ENCODE measurements around the gene MRS2.

MRS2 gene

GRCh38 chr6:24356310-24356973 lies 46.3 kb upstream of the MRS2 start:
- no peak for DNase-seq
- Histone ChIP-seq H3K9me3 (replicated peaks; ENCODE audit: insufficient read depth, low read length) (no peaks in the 10 kb centered on the region), H3K27me3 (replicated peaks; ENCODE audit: insufficient read depth, low read length) (no peaks in the 10 kb centered on the region), H2AFZ (ENCODE audit: low read length) (no peak overlapping the region), H3F3A (ENCODE audit: insufficient read depth, low read length) (peaks cover 6% of the 10 kb centered on the region; the same call in 1 of the 2 replicates), H3K9me2 (replicated peaks; ENCODE audit: insufficient read depth, low read length) (no peaks in the 10 kb centered on the region), H3K4me3 (ENCODE audit: low read length) (no peak overlapping the region), H3K4me1 (ENCODE audit: low read length) (peaks cover 8% of the 10 kb centered on the region; the same call in 1 of the 2 replicates), H3K4me2 (ENCODE audit: low read depth, low read length) (no peak overlapping the region), H3K79me2 (ENCODE audit: low read length) (no peaks in the 10 kb centered on the region), H3K36me3 (replicated peaks; ENCODE audit: insufficient read depth, low read length) (no peaks in the 10 kb centered on the region), H3K9ac (ENCODE audit: low read length) (no peak overlapping the region), H4K20me1 (ENCODE audit: insufficient read depth, low read length) (no peaks in the 10 kb centered on the region), H3K27ac (ENCODE audit: low read length) (no peak overlapping the region)
- TF ChIP-seq CTCF (IDR thresholded peaks at IDR 0.05; ENCODE audit: low read length) (no peak), EZH2phosphoT487 (IDR thresholded peaks at IDR 0.05; ENCODE audit: low read length) (no peak), EZH2 (optimal IDR thresholded peaks at IDR 0.05; ENCODE audit: low read depth, low read length) (no peak)

- no peak within 1 kb of the TSS for H3K27ac ChIP-seq (ENCODE audit: low read length)
- no peaks in the 10 kb centered on the region for H3K36me3 ChIP-seq (replicated peaks; ENCODE audit: insufficient read depth, low read length)
- H3K9me2 ChIP-seq (replicated peaks; ENCODE audit: insufficient read depth, low read length), result no peaks in the 10 kb centered on the region
- DNase-seq, result no peak
- H3K79me2 ChIP-seq (ENCODE audit: low read length), result no peaks in the 10 kb centered on the region
- no peaks in the 10 kb centered on the region for H3K27me3 ChIP-seq (replicated peaks; ENCODE audit: insufficient read depth, low read length)
- H2AFZ ChIP-seq (ENCODE audit: low read length), result no peak within 1 kb of the TSS
- no peaks in the 10 kb centered on the region for H4K20me1 ChIP-seq (ENCODE audit: insufficient read depth, low read length)
- no peak within 1 kb of the TSS for H3K4me2 ChIP-seq (ENCODE audit: low read depth, low read length)
- no peak within 1 kb of the TSS for H3K4me3 ChIP-seq (ENCODE audit: low read length)
- H3K9me3 ChIP-seq (replicated peaks; ENCODE audit: insufficient read depth, low read length), result no peaks in the 10 kb centered on the region
- H3K4me1 ChIP-seq (ENCODE audit: low read length), result peaks cover 8% of the 10 kb centered on the region; the same call in 1 of the 2 replicates
- H3F3A ChIP-seq (ENCODE audit: insufficient read depth, low read length), result peaks cover 6% of the 10 kb centered on the region; the same call in 1 of the 2 replicates
- no peak for TF ChIP-seq EZH2phosphoT487 (IDR thresholded peaks at IDR 0.05; ENCODE audit: low read length)
- no peak for TF ChIP-seq EZH2 (optimal IDR thresholded peaks at IDR 0.05; ENCODE audit: low read depth, low read length)
- no peak for TF ChIP-seq CTCF (IDR thresholded peaks at IDR 0.05; ENCODE audit: low read length)
- no peak within 1 kb of the TSS for H3K9ac ChIP-seq (ENCODE audit: low read length)
Observed at GRCh38 chr6:24357336-24358218, 45.2 kb upstream of the MRS2 start, which contains the start of gene DCDC2. Gene DCDC2, minus strand, starts transcription at chr6:24358059. Its CDS starts 309 bp downstream, at chr6:24357750.

GRCh38 chr6:24358219-24358821 lies 44.4 kb upstream of the MRS2 start:
- no peak for DNase-seq
- no peaks in the 10 kb centered on the region for H3K27me3 ChIP-seq (replicated peaks; ENCODE audit: insufficient read depth, low read length)
- no peaks in the 10 kb centered on the region for H3K79me2 ChIP-seq (ENCODE audit: low read length)
- no peak overlapping the region for H3K27ac ChIP-seq (ENCODE audit: low read length)
- no peaks in the 10 kb centered on the region for H3K9me3 ChIP-seq (replicated peaks; ENCODE audit: insufficient read depth, low read length)
- peaks cover 6% of the 10 kb centered on the region; the same call in 1 of the 2 replicates for H3F3A ChIP-seq (ENCODE audit: insufficient read depth, low read length)
- peaks cover 8% of the 10 kb centered on the region; the same call in 1 of the 2 replicates for H3K4me1 ChIP-seq (ENCODE audit: low read length)
- H3K36me3 ChIP-seq (replicated peaks; ENCODE audit: insufficient read depth, low read length), result no peaks in the 10 kb centered on the region
- H3K4me3 ChIP-seq (ENCODE audit: low read length), result no peak overlapping the region
- H3K9me2 ChIP-seq (replicated peaks; ENCODE audit: insufficient read depth, low read length), result no peaks in the 10 kb centered on the region
- TF ChIP-seq EZH2phosphoT487 (IDR thresholded peaks at IDR 0.05; ENCODE audit: low read length) (no peak), EZH2 (optimal IDR thresholded peaks at IDR 0.05; ENCODE audit: low read depth, low read length) (no peak), CTCF (IDR thresholded peaks at IDR 0.05; ENCODE audit: low read length) (no peak)
- H3K4me2 ChIP-seq (ENCODE audit: low read depth, low read length), result no peak overlapping the region
- H4K20me1 ChIP-seq (ENCODE audit: insufficient read depth, low read length), result no peaks in the 10 kb centered on the region
- no peak overlapping the region for H2AFZ ChIP-seq (ENCODE audit: low read length)
- H3K9ac ChIP-seq (ENCODE audit: low read length), result no peak overlapping the region
